Thyroid gland (tissue), 4 donors: ENCODE results near the gene CTSH. TPM values are rescaled to one million over a fixed set of nuclear protein-coding genes. Genes with fewer than 3 reads are reported as not detected.
A peak's percentile ranks its signal among the peaks of the same experiment; 100 is the strongest.

Source experiments
- DNase-seq, 2 donors: peaks; one replicate each; pipeline ENCODE4 v3.0.0-alpha.2; 2019
- H3K27ac ChIP-seq, 3 donors: fragments of 200-600 bp; sonication (generic); 1 replicate in 2 of 3; 2 replicates in 1 of 3; pipeline ENCODE4 v1.5.1; 2016 to 2019; ENCODE audit warnings: mild to moderate bottlenecking in 1 of 3, moderate library complexity in 1 of 3
- H3K27me3 ChIP-seq: fragments of 200-600 bp; sonication (generic); one replicate; pipeline ENCODE4 v1.5.1; 2019
- H3K36me3 ChIP-seq, 2 donors: fragments of 200-600 bp; sonication (generic); one replicate each; pipeline ENCODE4 v1.5.1; 2016 to 2019
- H3K4me1 ChIP-seq, 2 donors: fragments of 200-600 bp; sonication (generic); one replicate each; pipeline ENCODE4 v1.5.1; 2017 to 2019
- H3K4me3 ChIP-seq, 3 donors: fragments of 200-600 bp; sonication (generic); replicated peaks in 1 of 3; 1 replicate in 2 of 3; 2 replicates in 1 of 3; pipeline ENCODE4 v1.5.1; 2016; ENCODE audit warnings: mild to moderate bottlenecking in 1 of 3
- H3K9me3 ChIP-seq: fragments of 200-600 bp; sonication (generic); one replicate; pipeline ENCODE4 v1.5.1; 2017
- POLR2A ChIP-seq, 2 donors: fragments of 450-650 bp; IDR thresholded peaks; one replicate each; pipeline ENCODE4 v1.6.1; 2017; ENCODE audit warnings: antibody characterized with exemption in 2 of 2, mild to moderate bottlenecking in 2 of 2, moderate library complexity in 1 of 2
- WGBS, 2 donors: methylation state at CpG; one replicate each; pipeline ENCODE4 v1.1.5; 2017; 5-methylcytosine and 5-hydroxymethylcytosine counted together
- intact Hi-C: fragments of 100-400 bp; cut with DNase I; formaldehyde crosslinking; loops from one replicate; pipeline ENCODE4 v1.15.1; 2023
- total RNA-seq, 4 donors: library from RNA; depleted of rRNA; stranded (reverse); fragments of >200 nt; gene quantifications; one replicate each; pipeline ENCODE4 v1.2.3, GENCODE V29; 2016
- TF ChIP-seq, protein P1 (sequence below), 6 experiments: fragments of 200-600 bp in 3 of 6; fragments of 450-650 bp in 3 of 6; sonication (generic) in 3 of 6; IDR thresholded peaks; one replicate each; pipeline ENCODE4 v1.5.1; 2016 to 2019; ENCODE audit warnings: antibody characterized with exemption in 6 of 6, mild to moderate bottlenecking in 2 of 6, inconsistent platforms in 1 of 6, moderate library complexity in 1 of 6

CTSH gene
- total RNA-seq, 4 donors from 2014 or later: 91.1 to 123 (median 110) TPM

DNA sequence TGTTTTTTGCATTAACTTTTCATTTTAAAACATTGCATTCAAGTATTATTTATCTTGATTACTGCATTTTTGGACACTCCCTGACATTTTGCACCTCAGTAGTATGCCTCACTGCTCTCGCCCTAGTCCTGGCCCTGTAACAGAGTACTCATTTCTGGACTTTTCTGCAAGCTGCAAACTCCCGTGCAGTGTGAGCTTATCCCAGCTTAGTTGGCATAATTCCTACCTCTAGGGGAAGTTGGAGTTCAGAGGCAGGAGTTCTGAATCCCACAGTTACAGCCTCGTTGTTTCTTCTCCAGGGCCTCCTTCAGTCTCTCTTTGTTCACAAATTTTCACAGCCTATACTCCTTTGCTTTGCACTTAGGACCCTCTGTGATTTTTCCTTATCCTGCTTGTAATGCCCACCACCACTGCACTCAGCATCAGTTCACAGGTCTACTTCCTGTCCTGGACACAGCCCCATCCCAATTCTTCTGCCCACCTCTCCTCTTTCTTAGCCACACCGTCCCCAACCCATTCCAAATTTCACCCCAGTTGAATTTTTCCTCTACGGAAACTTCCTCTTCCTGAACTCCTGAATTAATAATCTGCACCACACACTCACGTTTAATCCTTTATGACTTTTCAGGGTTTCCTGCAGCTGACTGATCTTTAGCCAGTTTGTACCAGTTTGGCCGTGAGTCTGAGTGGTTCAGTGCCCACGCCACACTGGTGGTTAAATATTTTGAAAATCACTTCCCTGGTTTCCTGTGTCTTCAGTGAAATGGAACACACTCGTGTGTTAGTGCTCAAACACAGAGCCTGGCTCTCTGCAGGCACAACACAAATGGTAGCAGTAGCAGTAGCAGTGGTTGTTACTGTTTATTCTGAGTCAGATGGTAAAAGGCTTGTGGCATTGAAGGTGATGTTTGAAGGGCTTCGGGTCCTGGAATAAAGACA lies 6.3 kb upstream of the CTSH start:
- Histone ChIP-seq H3K27ac (no peak overlapping the region), H3K4me3 (no peak overlapping the region), H3K27me3 (no peaks in the 10 kb centered on the region), H3K9me3 (no peaks in the 10 kb centered on the region), H3K4me1 (peaks cover 0 to 14% of the 10 kb centered on the region in 2 donors), H3K36me3 (no peaks in the 10 kb centered on the region)
- intact Hi-C loops: no loop called here
- peak in 1 of 2 donors; percentile 46 for DNase-seq
- no peak for TF ChIP-seq POLR2A (IDR thresholded peaks at IDR 0.05)
- TF ChIP-seq, protein P1, sequence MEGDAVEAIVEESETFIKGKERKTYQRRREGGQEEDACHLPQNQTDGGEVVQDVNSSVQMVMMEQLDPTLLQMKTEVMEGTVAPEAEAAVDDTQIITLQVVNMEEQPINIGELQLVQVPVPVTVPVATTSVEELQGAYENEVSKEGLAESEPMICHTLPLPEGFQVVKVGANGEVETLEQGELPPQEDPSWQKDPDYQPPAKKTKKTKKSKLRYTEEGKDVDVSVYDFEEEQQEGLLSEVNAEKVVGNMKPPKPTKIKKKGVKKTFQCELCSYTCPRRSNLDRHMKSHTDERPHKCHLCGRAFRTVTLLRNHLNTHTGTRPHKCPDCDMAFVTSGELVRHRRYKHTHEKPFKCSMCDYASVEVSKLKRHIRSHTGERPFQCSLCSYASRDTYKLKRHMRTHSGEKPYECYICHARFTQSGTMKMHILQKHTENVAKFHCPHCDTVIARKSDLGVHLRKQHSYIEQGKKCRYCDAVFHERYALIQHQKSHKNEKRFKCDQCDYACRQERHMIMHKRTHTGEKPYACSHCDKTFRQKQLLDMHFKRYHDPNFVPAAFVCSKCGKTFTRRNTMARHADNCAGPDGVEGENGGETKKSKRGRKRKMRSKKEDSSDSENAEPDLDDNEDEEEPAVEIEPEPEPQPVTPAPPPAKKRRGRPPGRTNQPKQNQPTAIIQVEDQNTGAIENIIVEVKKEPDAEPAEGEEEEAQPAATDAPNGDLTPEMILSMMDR (IDR thresholded peaks at IDR 0.05): peak in 1 of 6 experiments; percentile 10
- 38 to 43% methylated on average over 10 of the region's 10 CpGs for WGBS, 2 donors

DNA sequence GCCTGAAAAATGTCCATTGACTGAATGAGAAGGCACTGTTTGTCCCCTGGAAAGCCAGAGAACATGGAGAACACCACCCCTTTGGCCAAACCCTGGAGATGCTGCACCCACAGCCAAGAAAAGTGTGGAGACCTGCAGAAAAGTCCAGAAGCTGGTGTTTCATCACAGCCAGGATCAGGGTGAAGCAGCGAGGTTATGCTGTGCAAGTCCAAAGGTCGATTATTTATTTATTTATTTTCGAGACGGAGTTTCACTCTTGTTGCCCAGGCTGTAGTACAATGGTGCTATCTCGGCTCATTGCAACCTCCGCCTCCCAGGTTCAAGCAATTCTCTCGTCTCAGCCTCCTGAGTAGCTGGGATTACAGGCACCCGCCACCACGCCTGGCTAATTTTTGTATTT lies 5.5 kb upstream of the CTSH start:
- WGBS, 2 donors: 92 to 97% methylated on average over 9 of the region's 9 CpGs
- intact Hi-C loops: no loop called here
- DNase-seq: no peak
- H3K4me3 ChIP-seq: no peak overlapping the region
- no peak overlapping the region for H3K27ac ChIP-seq
- H3K9me3 ChIP-seq: no peaks in the 10 kb centered on the region
- H3K36me3 ChIP-seq: no peaks in the 10 kb centered on the region
- peaks cover 0 to 14% of the 10 kb centered on the region in 2 donors for H3K4me1 ChIP-seq
- TF ChIP-seq, protein P1 (IDR thresholded peaks at IDR 0.05): no peak
- TF ChIP-seq POLR2A (IDR thresholded peaks at IDR 0.05): no peak
- H3K27me3 ChIP-seq: no peaks in the 10 kb centered on the region

DNA sequence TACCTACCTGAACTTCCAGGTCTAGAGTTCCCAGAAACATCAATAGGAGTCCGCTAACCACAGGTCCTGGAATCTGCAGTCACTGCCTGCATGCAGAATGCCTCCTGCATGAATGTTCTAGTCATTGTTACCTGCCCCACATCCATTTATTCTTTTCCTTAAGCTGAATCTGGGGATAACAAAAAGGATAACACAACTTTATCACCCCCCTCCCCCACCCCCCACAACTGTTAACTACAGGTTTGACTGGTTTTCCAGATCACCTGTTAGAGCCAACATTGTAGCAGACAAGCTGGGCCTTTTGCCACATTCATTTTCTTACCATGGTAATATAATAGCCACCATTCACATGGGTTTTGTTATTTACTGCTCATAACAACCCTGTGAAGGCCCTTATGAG lies 4.6 kb upstream of the CTSH start:
- no peak for DNase-seq
- no peaks in the 10 kb centered on the region for H3K27me3 ChIP-seq
- H3K9me3 ChIP-seq: no peaks in the 10 kb centered on the region
- 0% methylated on average over 1 of the region's 1 CpG for WGBS, 2 donors
- H3K4me1 ChIP-seq: peaks cover 2 to 16% of the 10 kb centered on the region in 2 donors
- no peaks in the 10 kb centered on the region for H3K36me3 ChIP-seq
- H3K27ac ChIP-seq: no peak overlapping the region
- TF ChIP-seq, protein P1 (IDR thresholded peaks at IDR 0.05): no peak
- no peak for TF ChIP-seq POLR2A (IDR thresholded peaks at IDR 0.05)
- no peak overlapping the region for H3K4me3 ChIP-seq
- intact Hi-C loops: no loop called here

DNA sequence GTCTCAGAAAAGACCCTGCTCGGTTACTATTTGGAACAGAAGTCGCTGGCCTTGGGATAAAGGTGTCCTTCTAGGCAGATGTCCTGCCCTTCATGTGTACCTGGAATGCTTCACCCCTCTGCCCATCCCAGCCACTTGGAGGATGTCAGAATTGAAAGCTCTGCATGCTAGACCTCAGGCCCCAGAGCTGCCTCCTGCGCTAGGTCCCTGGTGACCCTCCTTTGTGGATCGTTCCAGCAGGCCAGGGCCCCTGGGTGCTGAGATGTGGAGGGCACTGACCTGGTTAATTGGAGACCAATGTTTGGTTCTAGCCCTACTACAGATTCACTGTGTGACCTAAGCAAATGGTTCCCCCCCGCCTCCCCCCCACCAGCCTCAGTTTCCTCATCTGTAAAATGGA lies 2.7 kb upstream of the CTSH start:
- peaks cover 7 to 25% of the 10 kb centered on the region in 2 donors for H3K4me1 ChIP-seq
- TF ChIP-seq, protein P1 (IDR thresholded peaks at IDR 0.05): no peak
- TF ChIP-seq POLR2A (IDR thresholded peaks at IDR 0.05): no peak
- 89 to 97% methylated on average over 4 to 5 of the region's 5 CpGs for WGBS, 2 donors
- H3K27me3 ChIP-seq: no peaks in the 10 kb centered on the region
- intact Hi-C loops: no loop called here
- H3K4me3 ChIP-seq: no peak overlapping the region
- H3K36me3 ChIP-seq: no peaks in the 10 kb centered on the region
- H3K27ac ChIP-seq: no peak overlapping the region
- no peaks in the 10 kb centered on the region for H3K9me3 ChIP-seq
- no peak for DNase-seq

DNA sequence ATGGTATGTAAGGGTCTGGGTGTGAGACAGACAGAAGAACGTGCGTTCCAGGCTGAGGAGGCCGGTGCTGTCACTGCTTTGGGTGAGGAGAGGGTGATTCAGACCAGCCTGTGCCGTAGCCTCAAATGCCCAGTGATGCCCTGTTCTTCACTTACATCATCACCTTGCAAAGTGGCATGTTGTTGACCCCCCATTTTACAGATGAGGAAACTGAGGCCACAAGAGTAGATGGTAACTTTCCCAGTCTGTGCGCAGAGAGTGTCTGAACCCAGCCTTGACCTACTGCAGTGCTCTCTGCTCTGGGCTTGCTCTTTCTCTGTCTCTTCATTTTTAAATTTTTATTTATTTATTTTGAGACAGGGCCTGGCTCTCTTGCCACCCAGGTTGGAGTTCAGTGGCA lies 1.6 kb upstream of the CTSH start:
- H3K27me3 ChIP-seq: no peaks in the 10 kb centered on the region
- intact Hi-C loops: no loop called here
- no peaks in the 10 kb centered on the region for H3K36me3 ChIP-seq
- TF ChIP-seq POLR2A (IDR thresholded peaks at IDR 0.05): no peak
- DNase-seq: no peak
- no peak overlapping the region for H3K4me3 ChIP-seq
- peaks cover 7 to 18% of the 10 kb centered on the region in 2 donors for H3K4me1 ChIP-seq
- 78 to 96% methylated on average over 5 of the region's 5 CpGs for WGBS, 2 donors
- no peaks in the 10 kb centered on the region for H3K9me3 ChIP-seq
- no peak overlapping the region for H3K27ac ChIP-seq
